Transverse colon (tissue), 4 donors: ENCODE data around the gene VWA8. TPM values are rescaled to one million over a fixed set of nuclear protein-coding genes. Genes with fewer than 3 reads are reported as not detected.

Source experiments
- DNase-seq: peaks from one replicate; pipeline ENCODE4 v3.0.0-alpha.2; 2019
- H3K27ac ChIP-seq, 4 donors: fragments of 200-600 bp; sonication (generic); 2 replicates each; pipeline ENCODE4 v1.5.1; 2016 to 2018; ENCODE audit warnings: inconsistent platforms in 4 of 4
- H3K27me3 ChIP-seq: fragments of 200-600 bp; sonication (generic); 2 replicates; pipeline ENCODE4 v1.5.1; 2017; ENCODE audit warnings: inconsistent platforms
- H3K36me3 ChIP-seq, 4 donors: fragments of 200-600 bp; sonication (generic); 2 replicates each; pipeline ENCODE4 v1.5.1; 2017 to 2019; ENCODE audit warnings: inconsistent platforms in 4 of 4
- H3K4me1 ChIP-seq, 4 donors: fragments of 200-600 bp; sonication (generic); 2 replicates each; pipeline ENCODE4 v1.5.1; 2017 to 2020; ENCODE audit warnings: inconsistent platforms in 4 of 4
- H3K4me3 ChIP-seq, 4 donors: fragments of 200-600 bp; sonication (generic); 1 replicate in 1 of 4; 2 replicates in 3 of 4; pipeline versions ENCODE4 v1.5.1 to v1.6.1; 2017 to 2019; ENCODE audit warnings: inconsistent platforms in 4 of 4
- H3K9me3 ChIP-seq, 2 donors: fragments of 200-600 bp; sonication (generic); 2 replicates each; pipeline ENCODE4 v1.5.1; 2017 to 2019; ENCODE audit warnings: inconsistent platforms in 2 of 2
- EP300 ChIP-seq: sonication (generic); formaldehyde crosslinking; IDR thresholded peaks from one replicate; pipeline ENCODE4 v1.6.1; 2017; ENCODE audit warnings: antibody characterized with exemption, low read depth
- POLR2A ChIP-seq: fragments of 450-650 bp; IDR thresholded peaks from one replicate; pipeline ENCODE4 v1.6.1; 2016; ENCODE audit warnings: antibody characterized with exemption, mild to moderate bottlenecking, moderate library complexity
- POLR2AphosphoS5 ChIP-seq, 3 donors: sonication (generic); formaldehyde crosslinking; IDR thresholded peaks; one replicate each; pipeline ENCODE4 v1.6.1; 2016; ENCODE audit warnings: antibody characterized with exemption in 3 of 3
- WGBS, 2 donors: methylation state at CpG; one replicate each; pipeline ENCODE4 v1.1.5; 2018; ENCODE audit warnings: low coverage in 1 of 2; 5-methylcytosine and 5-hydroxymethylcytosine counted together
- in situ Hi-C, 4 donors: fragments of 200-750 bp; cut with MboI; loops; one replicate each; pipeline versions ENCODE4 v1.15.0 to v1.15.1; 2017; ENCODE audit warnings: low sequenced_read_pairs in 3 of 4, low pct_ligation_motif_present in 1 of 4, low pct_unique_long_range_greater_than_20kb in 1 of 4
- intact Hi-C: fragments of 100-400 bp; cut with DNase I; formaldehyde crosslinking; loops from one replicate; pipeline ENCODE4 v1.15.1; 2023; ENCODE audit warnings: low total_unique reads
- total RNA-seq, 4 donors: library from RNA; depleted of rRNA; stranded (reverse); fragments of >200 nt; gene quantifications; one replicate each; pipeline ENCODE4 v1.1.0, GENCODE V29; 2016
- TF ChIP-seq, protein P1 (sequence below), 5 experiments: fragments of 200-600 bp in 3 of 5; fragments of 450-650 bp in 2 of 5; sonication (generic) in 3 of 5; IDR thresholded peaks; 1 replicate in 2 of 5; 2 replicates in 3 of 5; pipeline ENCODE4 v1.5.1; 2016 to 2017; ENCODE audit warnings: antibody characterized with exemption in 5 of 5, inconsistent platforms in 3 of 5, mild to moderate bottlenecking in 2 of 5, moderate library complexity in 1 of 5

VWA8 gene
- total RNA-seq, 4 donors from 2014 or later, result 12.7 to 65.1 (median 35.0) TPM

- in situ Hi-C loops (no loop called here), intact Hi-C loops (no loop called here)
- no peaks in the 10 kb centered on the region for H3K4me1 ChIP-seq
- TF ChIP-seq POLR2AphosphoS5 (IDR thresholded peaks at IDR 0.05), result no peak
- TF ChIP-seq POLR2A, result no peak
- TF ChIP-seq, protein P1, sequence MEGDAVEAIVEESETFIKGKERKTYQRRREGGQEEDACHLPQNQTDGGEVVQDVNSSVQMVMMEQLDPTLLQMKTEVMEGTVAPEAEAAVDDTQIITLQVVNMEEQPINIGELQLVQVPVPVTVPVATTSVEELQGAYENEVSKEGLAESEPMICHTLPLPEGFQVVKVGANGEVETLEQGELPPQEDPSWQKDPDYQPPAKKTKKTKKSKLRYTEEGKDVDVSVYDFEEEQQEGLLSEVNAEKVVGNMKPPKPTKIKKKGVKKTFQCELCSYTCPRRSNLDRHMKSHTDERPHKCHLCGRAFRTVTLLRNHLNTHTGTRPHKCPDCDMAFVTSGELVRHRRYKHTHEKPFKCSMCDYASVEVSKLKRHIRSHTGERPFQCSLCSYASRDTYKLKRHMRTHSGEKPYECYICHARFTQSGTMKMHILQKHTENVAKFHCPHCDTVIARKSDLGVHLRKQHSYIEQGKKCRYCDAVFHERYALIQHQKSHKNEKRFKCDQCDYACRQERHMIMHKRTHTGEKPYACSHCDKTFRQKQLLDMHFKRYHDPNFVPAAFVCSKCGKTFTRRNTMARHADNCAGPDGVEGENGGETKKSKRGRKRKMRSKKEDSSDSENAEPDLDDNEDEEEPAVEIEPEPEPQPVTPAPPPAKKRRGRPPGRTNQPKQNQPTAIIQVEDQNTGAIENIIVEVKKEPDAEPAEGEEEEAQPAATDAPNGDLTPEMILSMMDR (IDR thresholded peaks at IDR 0.05), result no peak
- no peak for TF ChIP-seq EP300
- H3K27ac ChIP-seq, result no peak overlapping the region
- no peaks in the 10 kb centered on the region for H3K9me3 ChIP-seq
- no peaks in the 10 kb centered on the region for H3K27me3 ChIP-seq
- DNase-seq, result no peak
- no peak overlapping the region for H3K4me3 ChIP-seq
- 93 to 100% methylated on average over 3 to 4 of the region's 4 CpGs for WGBS, 2 donors
- peaks cover 0 to 3% (median 0%) of the 10 kb centered on the region in 4 donors for H3K36me3 ChIP-seq
Observed at GRCh38 chr13:41586216-41586615, 374.7 kb downstream of the VWA8 start.

DNA sequence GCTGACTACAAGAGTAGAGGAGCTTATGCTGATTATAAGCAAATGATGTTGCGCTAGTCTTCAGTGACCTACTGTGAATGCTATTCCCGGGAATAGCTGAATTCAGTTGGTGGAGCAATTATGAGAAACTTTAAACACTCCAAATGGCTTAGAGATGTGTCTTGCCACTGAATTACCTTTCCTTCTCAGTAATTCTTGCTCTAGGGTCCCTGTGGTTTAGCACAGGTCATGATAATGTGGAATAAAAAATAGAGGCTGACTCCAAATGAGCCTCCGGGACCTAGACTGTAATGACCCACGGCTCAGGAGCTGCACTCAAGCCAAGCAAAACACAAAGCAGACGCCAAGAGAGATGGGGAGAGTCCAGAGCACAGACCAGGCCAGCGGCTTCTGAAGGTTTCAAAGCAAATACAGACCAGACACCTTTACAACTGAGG, 378.9 kb downstream of the VWA8 start:
- Histone ChIP-seq H3K4me3 (no peak overlapping the region), H3K27me3 (no peaks in the 10 kb centered on the region), H3K27ac (no peak overlapping the region), H3K4me1 (no peaks in the 10 kb centered on the region), H3K9me3 (no peaks in the 10 kb centered on the region), H3K36me3 (peaks cover 0 to 3% (median 0%) of the 10 kb centered on the region in 4 donors)
- WGBS, 2 donors, result 86 to 90% methylated on average over 4 to 6 of the region's 6 CpGs
- intact Hi-C loops, result no loop called here
- in situ Hi-C loops, result no loop called here
- DNase-seq, result no peak
- TF ChIP-seq POLR2A, result no peak
- TF ChIP-seq POLR2AphosphoS5 (IDR thresholded peaks at IDR 0.05), result no peak
- TF ChIP-seq, protein P1 (IDR thresholded peaks at IDR 0.05), result no peak
- TF ChIP-seq EP300, result no peak

- DNase-seq, result no peak
- H3K4me3 ChIP-seq, result no peak overlapping the region
- no peaks in the 10 kb centered on the region for H3K4me1 ChIP-seq
- no peaks in the 10 kb centered on the region for H3K36me3 ChIP-seq
- TF ChIP-seq POLR2A (no peak), POLR2AphosphoS5 (IDR thresholded peaks at IDR 0.05) (no peak), EP300 (no peak)
- TF ChIP-seq, protein P1 (IDR thresholded peaks at IDR 0.05), result no peak
- in situ Hi-C loops, result no loop called here
- H3K27me3 ChIP-seq, result no peaks in the 10 kb centered on the region
- no peak overlapping the region for H3K27ac ChIP-seq
- no peaks in the 10 kb centered on the region for H3K9me3 ChIP-seq
- intact Hi-C loops, result no loop called here
Observed at GRCh38 chr13:41580345-41580744, 380.6 kb downstream of the VWA8 start.

DNA sequence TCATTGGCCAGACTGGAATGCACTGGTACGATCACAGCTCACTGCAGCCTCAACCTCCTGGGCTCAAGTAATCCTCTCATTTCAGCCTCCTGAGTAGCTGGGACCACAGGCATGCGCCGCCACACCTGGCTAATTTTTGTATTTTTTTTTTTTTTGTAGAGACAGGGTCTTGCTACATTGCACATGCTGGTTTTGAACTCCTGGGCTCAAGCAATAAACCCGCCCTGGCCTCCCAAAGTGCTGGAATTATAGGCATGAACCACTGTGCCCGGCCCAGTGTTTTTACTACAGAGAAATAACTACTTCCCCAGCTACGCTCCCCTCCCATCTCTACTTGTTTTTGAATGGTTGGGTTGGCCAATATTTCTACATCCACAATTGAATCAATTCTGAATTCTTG, 381.0 kb downstream of the VWA8 start:
- no peak for DNase-seq
- in situ Hi-C loops (no loop called here), intact Hi-C loops (no loop called here)
- 94 to 95% methylated on average over 6 of the region's 6 CpGs for WGBS, 2 donors
- Histone ChIP-seq H3K27ac (no peak overlapping the region), H3K27me3 (no peaks in the 10 kb centered on the region), H3K4me1 (no peaks in the 10 kb centered on the region), H3K36me3 (peaks cover 0 to 4% (median 0%) of the 10 kb centered on the region in 4 donors), H3K4me3 (no peak overlapping the region), H3K9me3 (no peaks in the 10 kb centered on the region)
- no peak for TF ChIP-seq POLR2A
- no peak for TF ChIP-seq POLR2AphosphoS5 (IDR thresholded peaks at IDR 0.05)
- TF ChIP-seq, protein P1 (IDR thresholded peaks at IDR 0.05), result no peak
- TF ChIP-seq EP300, result no peak
